H1 (cell line): ENCODE results near the gene SLIT3. TPM values are rescaled to one million over a fixed set of nuclear protein-coding genes. Genes with fewer than 3 reads are reported as not detected.

ENCODE experiments used
- BCL11A ChIP-seq, 2 experiments: IDR thresholded peaks; one replicate each; pipeline ENCODE4 v1.6.1; 2011; ENCODE audit warnings: low read depth in 2 of 2, low read length in 2 of 2, mild to moderate bottlenecking in 2 of 2
- FOSL1 ChIP-seq: IDR thresholded peaks from 2 replicates; pipeline ENCODE4 v1.6.1; 2011; ENCODE audit warnings: mild to moderate bottlenecking, low read depth, low read length, moderate library complexity; ENCODE audit not compliant: insufficient read depth
- RAD21 ChIP-seq, 2 experiments: IDR thresholded peaks in 1 of 2; conservative IDR thresholded peaks in 1 of 2; 2 replicates each; pipeline ENCODE4 v1.6.1; 2011; ENCODE audit warnings: low read depth in 2 of 2, low read length in 2 of 2, improper control_type of control experiment in 1 of 2, inconsistent platforms in 1 of 2, mild to moderate bottlenecking in 1 of 2, moderate library complexity in 1 of 2
- SP2 ChIP-seq: IDR thresholded peaks from 2 replicates; pipeline ENCODE4 v1.6.1; 2012; ENCODE audit warnings: mild to moderate bottlenecking, low read length, inconsistent platforms
- TEAD4 ChIP-seq: IDR thresholded peaks from 2 replicates; pipeline ENCODE4 v1.6.1; 2012; ENCODE audit warnings: low read depth, low read length, inconsistent platforms, mixed read lengths
- polyA plus RNA-seq, 7 experiments: library from polyadenylated mRNA; depleted of rRNA in 3 of 7; stranded (reverse) in 5 of 7; unstranded in 2 of 7; fragments of >200 nt in 5 of 7; fragments of 200-250 nt in 2 of 7; gene quantifications; 1 replicate in 5 of 7; 2 replicates in 1 of 7; 4 replicates in 1 of 7; pipeline versions ENCODE4 v1.2.1 to v1.2.3, GENCODE V29; 2011 to 2013; ENCODE audit warnings: missing spikeins in 2 of 7, mixed read lengths in 2 of 7
- total RNA-seq: library from RNA; stranded (reverse); fragmentation: NEBNext Ultra II Directional; extraction: Animal tissue kit (Norgen Biotek cat#: 25700); gene quantifications from 2 replicates; pipeline ENCODE4 v1.2.1, GENCODE V29; 2021

SLIT3 gene
- total and polyA plus RNA-seq, 2 of the 8 experiments (the other 6 are each of a cell fraction or from before 2014, with no cell fraction given) = 1.1 to 1.2 TPM

GRCh38 chr5:169165052-169165451 is 135.9 kb downstream of the SLIT3 start (continued):
- TF ChIP-seq RAD21 (IDR thresholded peaks at IDR 0.05 in 1 of 2, conservative IDR thresholded peaks at IDR 0.05 in 1 of 2; ENCODE audit: low read depth in 2 of 2, low read length in 2 of 2) (no peak), BCL11A (IDR thresholded peaks at IDR 0.05; ENCODE audit: low read depth in 2 of 2, low read length in 2 of 2) (no peak), SP2 (no peak), TEAD4 (no peak), FOSL1 (no peak)
